Measurements from ENCODE around the gene BPIFB4. TPM values are rescaled to one million over a fixed set of nuclear protein-coding genes. Genes with fewer than 3 reads are reported as not detected.

BPIFB4 gene
- total RNA-seq, 1 experiment from 2014 or later, result not detected

GRCh38 chr20:33076662-33077372 lies 2.6 kb upstream of the BPIFB4 start:
- H3K9me3 ChIP-seq (ENCODE audit: insufficient read depth, low read depth), result no peaks in the 10 kb centered on the region
- POLR2A ChIA-PET (ENCODE audit: unreplicated experiment), result no interaction called here
- H4K20me1 ChIP-seq (ENCODE audit: insufficient read depth), result peaks cover 4% of the 10 kb centered on the region; the same call in 1 of the 2 replicates
- H3K36me3 ChIP-seq (ENCODE audit: low read depth), result no peaks in the 10 kb centered on the region
- H2AFZ ChIP-seq, result no peak overlapping the region
- H3F3A ChIP-seq (ENCODE audit: insufficient read depth, low read depth), result no peaks in the 10 kb centered on the region
- H3K4me2 ChIP-seq, result no peak overlapping the region
- intact Hi-C loops (cut with micrococcal nuclease; ENCODE audit: unreplicated experiment), result no loop called here
- CTCF ChIA-PET, result no interaction called here
- H3K4me3 ChIP-seq, result no peak overlapping the region
- no peak overlapping the region for H3K27ac ChIP-seq
- BruUV-seq (replicated peaks), result no TSS peak
- no peaks in the 10 kb centered on the region for H3K79me2 ChIP-seq (ENCODE audit: low read depth)
- H3K4me1 ChIP-seq (replicated peaks; ENCODE audit: insufficient read depth), result no peaks in the 10 kb centered on the region
- peaks cover 57% of the 10 kb centered on the region for H3K27me3 ChIP-seq (ENCODE audit: insufficient read depth, low read depth)
- TF ChIP-seq CTCF (conservative IDR thresholded peaks at IDR 0.05) (peak; percentile 59), EZH2 (IDR thresholded peaks at IDR 0.05; ENCODE audit: low read depth) (no peak)
- no peaks in the 10 kb centered on the region for H3K9me2 ChIP-seq (ENCODE audit: insufficient read depth)
- DNase-seq, result no peak

GRCh38 chr20:33081411-33082154 lies 2.1 kb downstream of the BPIFB4 start:
- no peaks in the 10 kb centered on the region for H3K79me2 ChIP-seq (ENCODE audit: low read depth)

GRCh38 chr20:33082546-33082945 lies 3.1 kb downstream of the BPIFB4 start:
- TF ChIP-seq EZH2 (IDR thresholded peaks at IDR 0.05; ENCODE audit: low read depth) (no peak), CTCF (conservative IDR thresholded peaks at IDR 0.05) (no peak)
- no peaks in the 10 kb centered on the region for H3F3A ChIP-seq (ENCODE audit: insufficient read depth, low read depth)
- ChIA-PET CTCF (no interaction called here), POLR2A (ENCODE audit: unreplicated experiment) (no interaction called here)
- no peak for DNase-seq
- peaks cover 72% of the 10 kb centered on the region for H3K27me3 ChIP-seq (ENCODE audit: insufficient read depth, low read depth)
- intact Hi-C loops (cut with micrococcal nuclease; ENCODE audit: unreplicated experiment), result no loop called here
- H3K9me3 ChIP-seq (ENCODE audit: insufficient read depth, low read depth), result no peaks in the 10 kb centered on the region
- H3K9me2 ChIP-seq (ENCODE audit: insufficient read depth), result no peaks in the 10 kb centered on the region
- H2AFZ ChIP-seq, result no peak overlapping the region
- no peaks in the 10 kb centered on the region for H3K36me3 ChIP-seq (ENCODE audit: low read depth)
- no peak overlapping the region for H3K4me2 ChIP-seq
- H3K4me3 ChIP-seq, result no peak overlapping the region
- H3K4me1 ChIP-seq (replicated peaks; ENCODE audit: insufficient read depth), result no peaks in the 10 kb centered on the region
- no TSS peak for BruUV-seq (replicated peaks)
- no peak overlapping the region for H3K27ac ChIP-seq
- no peaks in the 10 kb centered on the region for H3K79me2 ChIP-seq (ENCODE audit: low read depth)
- peaks cover 4% of the 10 kb centered on the region; the same call in 1 of the 2 replicates for H4K20me1 ChIP-seq (ENCODE audit: insufficient read depth)

More at GRCh38 chr20:33081411-33082154, 2.1 kb downstream of the BPIFB4 start:
- no peak overlapping the region for H2AFZ ChIP-seq
- DNase-seq, result no peak
- no peaks in the 10 kb centered on the region for H3K9me2 ChIP-seq (ENCODE audit: insufficient read depth)
- CTCF ChIA-PET, result no interaction called here
- TF ChIP-seq CTCF (conservative IDR thresholded peaks at IDR 0.05) (no peak), EZH2 (IDR thresholded peaks at IDR 0.05; ENCODE audit: low read depth) (no peak)
- peaks cover 4% of the 10 kb centered on the region; the same call in 1 of the 2 replicates for H4K20me1 ChIP-seq (ENCODE audit: insufficient read depth)
- no peaks in the 10 kb centered on the region for H3F3A ChIP-seq (ENCODE audit: insufficient read depth, low read depth)
- peaks cover 69% of the 10 kb centered on the region for H3K27me3 ChIP-seq (ENCODE audit: insufficient read depth, low read depth)
- intact Hi-C loops (cut with micrococcal nuclease; ENCODE audit: unreplicated experiment), result no loop called here
- BruUV-seq (replicated peaks), result no TSS peak
- no peaks in the 10 kb centered on the region for H3K36me3 ChIP-seq (ENCODE audit: low read depth)
- POLR2A ChIA-PET (ENCODE audit: unreplicated experiment), result no interaction called here
- no peaks in the 10 kb centered on the region for H3K9me3 ChIP-seq (ENCODE audit: insufficient read depth, low read depth)
- H3K4me3 ChIP-seq, result no peak overlapping the region
- H3K4me2 ChIP-seq, result no peak overlapping the region
- H3K27ac ChIP-seq, result no peak overlapping the region
- H3K4me1 ChIP-seq (replicated peaks; ENCODE audit: insufficient read depth), result no peaks in the 10 kb centered on the region
